Left lung (tissue), 14 donors: ENCODE data around the gene SETDB2. TPM values are rescaled to one million over a fixed set of nuclear protein-coding genes. Genes with fewer than 3 reads are reported as not detected.

Experiments used
- ATAC-seq: fragments of 200-7000 bp; cut with Tn5 transposase; one replicate; pipeline ENCODE4 v1.9.1; 2020; ENCODE audit warnings: moderate library complexity
- DNase-seq, 4 donors: peaks; one replicate each; pipeline ENCODE4 v3.0.0-alpha.2; 2013 to 2020
- H3K27ac ChIP-seq, 2 donors: fragments of 200-600 bp; sonication (generic) in 1 of 2; one replicate each; pipeline versions ENCODE4 v1.5.0 to v1.8.0; 2020 to 2021
- H3K27me3 ChIP-seq, 2 donors: fragments of 200-600 bp; sonication (generic) in 1 of 2; one replicate each; pipeline versions ENCODE4 v1.5.0 to v1.8.0; 2020 to 2021
- H3K36me3 ChIP-seq, 2 donors: fragments of 200-600 bp; sonication (generic) in 1 of 2; one replicate each; pipeline versions ENCODE4 v1.5.0 to v1.8.0; 2020 to 2021
- H3K4me1 ChIP-seq, 2 donors: fragments of 200-600 bp; one replicate each; pipeline ENCODE4 v1.8.0; 2021
- H3K4me3 ChIP-seq, 2 donors: fragments of 200-600 bp; sonication (generic) in 1 of 2; one replicate each; pipeline versions ENCODE4 v1.5.0 to v1.8.0; 2020 to 2021; ENCODE audit warnings: mild to moderate bottlenecking in 1 of 2
- H3K9me3 ChIP-seq, 2 donors: fragments of 200-600 bp; sonication (generic) in 1 of 2; one replicate each; pipeline versions ENCODE4 v1.5.0 to v1.8.0; 2020 to 2021
- CTCF ChIP-seq, 2 donors: fragments of 200-600 bp; sonication (generic) in 1 of 2; IDR thresholded peaks; one replicate each; pipeline versions ENCODE4 v1.5.0 to v1.8.0; 2021; ENCODE audit warnings: antibody characterized with exemption in 2 of 2
- intact Hi-C, 2 donors: fragments of 100-400 bp; cut with DNase I; formaldehyde crosslinking; loops; one replicate each; pipeline versions ENCODE4 v1.11.2 to v1.14.2; 2022
- long read RNA-seq, 12 donors: library from polyadenylated mRNA in 2 of 12; unstranded in 2 of 12; transcript quantifications; one replicate each; pipeline ENCODE4 v2.0.0 and lab custom pipeline, GENCODE V29; 2019 to 2026
- polyA plus RNA-seq, 6 donors: library from polyadenylated mRNA; unstranded; fragments of 120-200 nt; gene quantifications; one replicate each; pipeline ENCODE4 v1.2.1, GENCODE V29; 2013; ENCODE audit not compliant: insufficient read length in 6 of 6
- total RNA-seq, 2 donors: library from RNA; stranded (reverse); fragmentation: NEBNext Ultra II Directional; extraction: Animal tissue kit (Norgen Biotek cat#: 25700); gene quantifications; one replicate each; pipeline ENCODE4 v1.2.1, GENCODE V29; 2021
- donor health status: DM: no; HTN: yes; CAD: no.
- donor health status: DM: no; HTN: no; CAD: no.

SETDB2 gene
- total RNA-seq: 10 to 100 TPM; 11.4 to 14.0 TPM
- polyA plus RNA-seq: 10 to 100 TPM; 17.6 to 19.6 (median 18.9) TPM
- long read RNA-seq, donor 1: 0 reads
- long read RNA-seq, donor 2, partial matches to known transcripts: 0 of 1 reads
- long read RNA-seq, donor 2, other reads (novel, unspliced or antisense): 0 of 1 reads
- long read RNA-seq, donor 3: 0 reads
- long read RNA-seq, donor 4, partial matches to known transcripts: 0 of 1 reads
- long read RNA-seq, donor 4, other reads (novel, unspliced or antisense): 1 of 1 reads
- long read RNA-seq, donor 5: 0 reads
- long read RNA-seq, donor 6: 0 reads
- long read RNA-seq, donor 7: 0 reads
- long read RNA-seq, donor 8: 0 reads
- long read RNA-seq, donor 9: 0 reads
- long read RNA-seq, donor 10, partial matches to known transcripts: 1 of 8 reads
- long read RNA-seq, donor 10, other reads (novel, unspliced or antisense): 7 of 8 reads
- long read RNA-seq, donor 11, partial matches to known transcripts: 0 of 1 reads
- long read RNA-seq, donor 11, other reads (novel, unspliced or antisense): 0 of 1 reads
- long read RNA-seq, donor 12, partial matches to known transcripts: 6 of 6 reads
- long read RNA-seq, donor 12, other reads (novel, unspliced or antisense): 0 of 6 reads

GRCh38 chr13:49443704-49444523, at the start of gene SETDB2, which contains the start of gene CAB39L:
SETDB2 (plus strand) TSS chr13:49444274; CDS start chr13:49451894, 7,620 bp downstream.
CAB39L (minus strand) TSS chr13:49444064; CDS start chr13:49382910, 61,154 bp downstream.
- Histone ChIP-seq H3K27ac (peak within 1 kb of the TSS; percentile 94 to 97), H3K27me3 (no peaks in the 10 kb centered on the region), H3K36me3 (no peaks in the 10 kb centered on the region), H3K9me3 (no peaks in the 10 kb centered on the region), H3K4me3 (peak within 1 kb of the TSS; percentile 71 to 82), H3K4me1 (peaks cover 0 to 32% of the 10 kb centered on the region in 2 donors)
- peak; percentile 28 to 73 for TF ChIP-seq CTCF (IDR thresholded peaks at IDR 0.05)
- intact Hi-C loops: no loop called here
- ATAC-seq (peak; percentile 98), DNase-seq (peak; percentile 95 to 99 (median 99))

GRCh38 chr13:49395451-49395865, 48.6 kb upstream of the SETDB2 start:
- H3K36me3 ChIP-seq: no peaks in the 10 kb centered on the region
- no peaks in the 10 kb centered on the region for H3K9me3 ChIP-seq
- peak overlapping the region in 1 of 2 donors; percentile 33 for H3K27ac ChIP-seq
- no peaks in the 10 kb centered on the region for H3K27me3 ChIP-seq
- H3K4me1 ChIP-seq: no peaks in the 10 kb centered on the region
- intact Hi-C loops: no loop called here
- no peak for TF ChIP-seq CTCF (IDR thresholded peaks at IDR 0.05)
- H3K4me3 ChIP-seq: no peak overlapping the region
- DNase-seq (no peak), ATAC-seq (peak; percentile 18)

- no peaks in the 10 kb centered on the region for H3K36me3 ChIP-seq
- intact Hi-C loops: no loop called here
- no peak for DNase-seq
- no peaks in the 10 kb centered on the region for H3K9me3 ChIP-seq
- H3K4me3 ChIP-seq: no peak overlapping the region
- no peaks in the 10 kb centered on the region for H3K27me3 ChIP-seq
- ATAC-seq: no peak
- no peaks in the 10 kb centered on the region for H3K4me1 ChIP-seq
- no peak for TF ChIP-seq CTCF (IDR thresholded peaks at IDR 0.05)
- H3K27ac ChIP-seq: peak overlapping the region in 1 of 2 donors; percentile 33
These were observed 48.1 kb upstream of the SETDB2 start for GRCh38 chr13:49395878-49396380.

- no peak for TF ChIP-seq CTCF (IDR thresholded peaks at IDR 0.05)
- Histone ChIP-seq H3K36me3 (no peaks in the 10 kb centered on the region), H3K27ac (peak overlapping the region in 1 of 2 donors; percentile 21), H3K4me1 (no peaks in the 10 kb centered on the region), H3K4me3 (peak overlapping the region in 1 of 2 donors; percentile 24), H3K9me3 (peaks cover 0 to 10% of the 10 kb centered on the region in 2 donors), H3K27me3 (no peaks in the 10 kb centered on the region)
- peak in 1 of 4 donors; percentile 48 for DNase-seq
- ATAC-seq: no peak
- intact Hi-C loops: no loop called here
These were observed 44.1 kb upstream of the SETDB2 start for GRCh38 chr13:49399801-49400472.
